ENCODE data around the gene KHDC4. TPM values are rescaled to one million over a fixed set of nuclear protein-coding genes. Genes with fewer than 3 reads are reported as not detected.

Gene KHDC4
- total RNA-seq, 2 donors from 2014 or later: 67.5 to 109 TPM

Other genes with a start within 250 kb of the KHDC4 start
- gene YY1AP1, start 245.6 kb downstream of the KHDC4 start, total RNA-seq: 10 to 100 TPM; 69.5 to 75.7 TPM
- gene DAP3, start 245.3 kb downstream of the KHDC4 start, total RNA-seq: 100 to 1,000 TPM; 106 to 165 TPM
- 10 to 100 TPM; 62.7 to 65.0 TPM for gene GON4L, start 77.2 kb downstream of the KHDC4 start, total RNA-seq
- gene SYT11, start 74.8 kb downstream of the KHDC4 start, total RNA-seq: 10 to 100 TPM; 36.7 to 61.9 TPM
- gene RIT1, start 23.1 kb downstream of the KHDC4 start, total RNA-seq: 10 to 100 TPM; 28.1 to 79.8 TPM
- not detected for gene RXFP4, start 7.2 kb upstream of the KHDC4 start, total RNA-seq
- 100 to 1,000 TPM; 108 to 205 TPM for gene ARHGEF2, start 44.1 kb upstream of the KHDC4 start, total RNA-seq
- 100 to 1,000 TPM; 194 to 208 TPM for gene SSR2, start 86.5 kb upstream of the KHDC4 start, total RNA-seq
- gene UBQLN4, start 119.4 kb upstream of the KHDC4 start, total RNA-seq: 10 to 100 TPM; 31.9 to 36.7 TPM
- 10 to 100 TPM; 39.9 to 55.6 TPM for gene LAMTOR2, start 120.4 kb upstream of the KHDC4 start, total RNA-seq
- gene RAB25, start 126.7 kb upstream of the KHDC4 start, total RNA-seq: 1 to 10 TPM in 1 of 2 donors, under 1 TPM in 1; 0.43 to 1.2 TPM
- gene MEX3A, start 148.1 kb upstream of the KHDC4 start, total RNA-seq: under 1 TPM; 0.15 to 0.21 TPM
- 100 to 1,000 TPM; 150 to 338 TPM for gene LMNA, start 180.3 kb upstream of the KHDC4 start, total RNA-seq
- 10 to 100 TPM in 1 of 2 donors, 1 to 10 TPM in 1; 1.8 to 17.6 TPM for gene SEMA4A, start 219.2 kb upstream of the KHDC4 start, total RNA-seq

Measured in activated T-helper 17 cell treated with anti-CD3 and anti-CD28 coated beads, Interleukin-2, amount 50 U/mL, for 72 hours (primary cell).